ENCODE data around the gene UVSSA.
"Not testable (repeated sequence)": the region's sequence is repeated elsewhere in the genome, so short reads cannot be mapped to it uniquely, and the experiment has no call there.

Gene UVSSA

GRCh38 chr4:1317177-1318045 is 29.6 kb upstream of the UVSSA start:
- no peak for DNase-seq (ENCODE audit: low read depth, low spot score)

GRCh38 chr4:1318046-1318375 is 29.0 kb upstream of the UVSSA start:
- no peak for DNase-seq (ENCODE audit: low read depth, low spot score)

DNA sequence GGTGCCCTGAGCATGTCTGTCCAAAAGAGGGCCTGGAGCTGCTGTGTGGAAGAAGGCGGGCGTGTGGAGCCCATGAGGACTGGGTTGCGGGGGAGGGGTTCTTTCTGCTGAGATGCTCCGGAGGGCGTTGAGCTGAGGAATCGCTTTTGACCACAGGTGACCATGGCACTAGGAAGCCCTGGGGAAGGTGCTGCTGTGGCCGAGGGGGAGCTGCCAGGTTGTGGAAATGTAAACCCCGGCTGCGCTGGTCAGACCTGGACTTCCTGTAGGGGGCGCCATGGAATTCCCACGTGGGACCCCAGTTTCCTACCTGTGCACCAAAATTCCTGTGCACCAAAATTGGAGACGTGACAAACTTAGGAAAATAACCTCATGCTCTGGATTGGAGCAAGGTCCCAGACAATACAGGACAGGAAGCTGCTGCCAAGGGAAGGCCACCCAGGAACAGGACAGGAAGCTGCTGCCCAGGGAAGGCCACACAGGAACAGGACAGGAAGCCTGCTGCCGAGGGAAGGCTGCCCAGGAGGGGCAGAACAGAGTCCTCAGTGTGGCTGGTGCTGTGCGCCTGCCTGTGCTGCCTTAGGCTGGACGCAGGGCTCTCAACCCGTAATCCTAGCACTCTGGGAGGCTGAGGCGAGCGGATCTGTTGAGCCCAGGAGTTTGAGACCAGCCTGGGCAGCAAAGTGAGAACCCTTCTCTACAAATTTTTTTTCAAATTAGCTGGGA is 28.4 kb upstream of the UVSSA start:
- DNase-seq (ENCODE audit: low read depth, low spot score) = no peak

DNA sequence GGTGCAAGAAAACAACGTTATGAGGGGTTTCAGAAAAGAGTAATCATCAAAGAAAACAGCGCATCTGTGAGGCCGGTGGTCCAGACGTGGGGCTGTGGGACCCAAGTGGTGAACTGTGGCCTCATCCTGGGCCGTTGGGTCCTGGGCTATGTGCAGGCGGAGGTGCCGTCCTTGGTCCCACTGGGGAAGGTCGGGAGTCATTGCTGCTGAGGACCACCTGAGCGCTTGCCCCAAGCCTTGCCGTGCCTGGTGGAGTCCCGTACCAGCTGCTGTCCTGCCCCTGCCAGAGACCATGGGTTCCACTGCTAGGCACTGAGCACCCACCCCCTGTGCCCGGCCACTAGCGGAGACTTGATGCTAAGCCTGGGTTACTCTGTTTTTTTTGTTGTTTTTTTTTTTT is 25.5 kb upstream of the UVSSA start:
- DNase-seq (ENCODE audit: low read depth, low spot score) = no peak

GRCh38 chr4:1321946-1322650 is 24.9 kb upstream of the UVSSA start:
- DNase-seq (ENCODE audit: low read depth, low spot score) = no peak

DNA sequence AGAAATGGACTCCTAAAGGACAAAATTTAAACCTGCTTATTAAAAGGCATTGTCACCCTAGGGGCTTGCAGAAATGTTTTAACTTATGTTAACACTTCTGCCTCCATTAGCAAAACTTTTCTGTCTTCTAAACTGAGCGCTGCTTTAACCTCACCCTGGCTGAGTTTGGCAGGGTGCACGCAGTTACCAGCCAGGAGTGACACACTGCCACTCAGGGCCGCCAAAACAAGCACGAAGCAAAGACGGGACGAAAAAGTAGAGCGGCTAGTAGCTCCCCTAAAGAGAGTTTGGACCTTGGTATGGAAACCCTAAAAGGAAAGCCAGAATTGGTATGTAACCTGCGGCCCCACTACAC is 23.8 kb upstream of the UVSSA start:
- DNase-seq (ENCODE audit: low read depth, low spot score) = no peak

- DNase-seq (ENCODE audit: low read depth, low spot score) = no peak
Observed at GRCh38 chr4:1323635-1324442, 23.2 kb upstream of the UVSSA start.

- not testable (repeated sequence) for DNase-seq (ENCODE audit: low read depth, low spot score)
Observed at GRCh38 chr4:1324443-1325175, 22.4 kb upstream of the UVSSA start.

DNA sequence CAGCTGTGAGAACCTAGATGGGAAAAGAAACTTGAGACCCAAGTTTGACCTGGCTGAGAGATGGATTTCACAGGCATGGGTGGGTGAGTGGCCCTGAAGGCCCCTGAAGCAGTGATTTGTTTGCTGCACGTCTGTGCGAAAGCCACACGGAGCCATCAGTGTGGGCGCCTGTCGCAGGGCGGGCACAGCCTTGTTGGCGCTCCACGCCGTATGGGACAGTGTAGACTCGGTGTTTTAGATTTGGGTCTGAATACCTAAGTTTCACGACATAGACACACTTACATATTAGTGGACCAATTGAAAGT is 21.9 kb upstream of the UVSSA start:
- DNase-seq (ENCODE audit: low read depth, low spot score) = no peak

GRCh38 chr4:1325681-1326635 is 21.1 kb upstream of the UVSSA start:
- DNase-seq (ENCODE audit: low read depth, low spot score) = no peak

GRCh38 chr4:1326751-1327525 is 20.1 kb upstream of the UVSSA start:
- no peak for DNase-seq (ENCODE audit: low read depth, low spot score)

- no peak for DNase-seq (ENCODE audit: low read depth, low spot score)
Observed at GRCh38 chr4:1327526-1328266, 19.3 kb upstream of the UVSSA start.

DNA sequence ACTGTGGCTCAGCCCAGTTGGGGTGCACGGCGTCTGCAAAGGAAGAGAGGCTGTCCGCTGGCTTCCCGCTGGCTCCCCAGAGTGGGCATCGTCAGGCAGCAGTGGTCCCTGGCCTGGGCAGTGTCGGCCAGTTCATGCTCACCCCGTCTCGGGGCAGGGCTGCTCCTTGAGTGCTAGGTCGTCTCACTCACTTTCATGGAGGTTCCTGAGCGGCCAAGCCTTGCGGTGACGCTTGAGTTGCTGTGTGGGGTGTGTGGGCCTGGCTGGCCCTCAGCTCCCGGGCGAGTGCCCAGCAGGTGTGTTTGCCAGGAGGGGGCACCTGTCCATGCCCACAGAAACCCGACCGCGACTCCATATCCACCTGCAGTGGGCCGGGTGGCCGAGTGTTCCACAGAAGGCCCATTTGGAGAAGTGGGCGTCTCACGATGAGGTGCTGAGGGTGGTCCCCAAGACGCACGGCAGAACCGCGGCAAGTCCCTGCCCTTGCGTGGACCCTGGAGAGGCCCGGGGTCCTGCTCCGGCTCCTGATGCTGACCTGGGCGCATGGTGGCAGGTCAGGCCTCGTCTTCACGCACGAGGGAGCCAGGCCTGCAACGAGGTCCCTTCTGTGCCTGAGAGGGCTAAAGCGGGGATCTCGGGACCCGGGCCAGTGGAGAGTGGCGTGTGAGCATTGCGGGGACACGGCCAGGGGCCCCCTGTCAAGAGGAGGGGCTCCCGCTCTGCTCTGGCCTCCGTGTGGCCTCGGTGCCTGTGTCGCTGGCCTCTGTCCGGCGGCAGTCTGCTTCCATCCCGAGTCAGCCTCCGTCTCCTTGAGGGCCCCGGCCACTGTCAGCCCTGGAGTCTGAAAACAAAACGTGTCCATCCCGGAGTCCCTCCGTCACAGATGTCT is 18.5 kb upstream of the UVSSA start:
- no peak for DNase-seq (ENCODE audit: low read depth, low spot score)

- DNase-seq (ENCODE audit: low read depth, low spot score) = no peak
Observed at GRCh38 chr4:1329408-1330371, 17.3 kb upstream of the UVSSA start.

DNA sequence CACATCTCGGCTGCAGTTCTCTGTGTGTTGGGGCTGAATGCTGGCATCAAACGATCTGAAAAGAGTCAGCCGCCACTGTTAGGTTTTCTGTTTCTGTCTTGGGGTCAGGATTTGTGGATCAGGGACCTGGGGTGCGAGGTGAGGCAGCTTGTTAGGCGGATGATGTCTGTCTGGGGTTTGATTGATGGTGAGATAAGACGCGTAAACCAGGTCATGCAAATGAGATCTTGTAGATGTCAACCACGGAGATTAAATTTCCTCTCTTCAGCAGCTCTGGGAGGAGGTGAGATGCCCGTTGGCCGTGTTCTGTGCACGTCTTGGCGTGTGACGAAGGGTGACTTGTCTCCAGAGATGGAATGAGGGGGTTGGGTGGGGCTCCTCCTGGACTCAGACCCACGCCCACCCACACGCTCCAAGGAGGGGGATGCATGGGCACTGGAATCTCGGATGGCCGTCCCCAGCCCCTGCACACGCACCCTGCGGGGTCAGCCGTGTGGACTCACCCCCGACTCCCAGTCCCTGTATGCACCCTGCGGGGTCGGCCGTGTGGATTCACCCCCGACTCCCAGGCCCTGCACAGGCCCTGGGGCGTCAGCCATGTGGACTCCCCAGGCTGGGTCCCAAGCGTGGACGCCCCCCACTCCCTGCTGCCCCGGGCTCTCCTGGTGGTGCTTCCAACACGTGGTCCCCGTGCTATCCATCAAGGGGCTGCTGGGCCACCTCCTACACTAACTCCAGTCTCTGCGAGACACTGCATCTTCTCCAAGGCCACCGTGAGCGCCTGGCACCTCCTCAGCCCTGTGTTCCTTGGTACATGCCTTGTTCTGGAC is 16.0 kb upstream of the UVSSA start:
- peak; percentile 30 for DNase-seq (ENCODE audit: low read depth, low spot score)

Data from activated CD4-positive, CD25-positive, alpha-beta regulatory T cell treated with anti-CD3 and anti-CD28 coated beads, Interleukin-2, amount 50 U/mL, for 16 hours (primary cell).